MCF 10A (cell line): ENCODE results near the gene PIP4K2A. TPM values are rescaled to one million over a fixed set of nuclear protein-coding genes. Genes with fewer than 3 reads are reported as not detected.

ENCODE experiments used
- BruUV-seq: library from RNA; stranded (reverse); fragments of 400-500 nt; replicated peaks from 2 replicates; lab custom pipeline; 2021; lab: Mats Ljungman, UMichigan
- CTCF ChIA-PET: fragments of 300-600 bp; sonication (Branson Sonifier 250); formaldehyde crosslinking; extraction: SDS; loops from one replicate; lab custom pipeline; 2021; ENCODE audit warnings: antibody characterized with exemption, inconsistent platforms; lab: Yijun Ruan, JAX
- POLR2A ChIA-PET: fragments of 300-600, 350-650 bp; sonication (Branson Sonifier 250); formaldehyde crosslinking; extraction: SDS; loops from one replicate; lab custom pipeline; 2020; ENCODE audit warnings: antibody characterized with exemption, inconsistent platforms; lab: Yijun Ruan, JAX
- DNase-seq: peaks from one replicate; pipeline ENCODE4 v3.0.0-alpha.2; 2018; ENCODE audit not compliant: unreplicated experiment
- H3K27ac Mint-ChIP-seq: one replicate; pipeline ENCODE4 v1.8.0; 2022; ENCODE audit warnings: mild to moderate bottlenecking, low read depth, mixed read lengths; ENCODE audit not compliant: unreplicated experiment
- H3K27me3 Mint-ChIP-seq: one replicate; pipeline ENCODE4 v1.8.0; 2022; ENCODE audit warnings: mixed read lengths; ENCODE audit not compliant: insufficient read depth, unreplicated experiment
- H3K36me3 Mint-ChIP-seq: one replicate; pipeline ENCODE4 v1.8.0; 2022; ENCODE audit warnings: mild to moderate bottlenecking, moderate library complexity, mixed read lengths; ENCODE audit not compliant: insufficient read depth, unreplicated experiment
- H3K4me1 Mint-ChIP-seq: one replicate; pipeline ENCODE4 v1.8.0; 2022; ENCODE audit warnings: mixed read lengths; ENCODE audit not compliant: insufficient read depth, unreplicated experiment
- H3K4me3 Mint-ChIP-seq: one replicate; pipeline ENCODE4 v1.8.0; 2022; ENCODE audit warnings: mild to moderate bottlenecking, moderate library complexity, mixed read lengths; ENCODE audit not compliant: unreplicated experiment
- H3K9me3 Mint-ChIP-seq: one replicate; pipeline ENCODE4 v1.8.0; 2022; ENCODE audit warnings: mixed read lengths; ENCODE audit not compliant: unreplicated experiment
- intact Hi-C: fragments of 100-400 bp; cut with micrococcal nuclease; formaldehyde crosslinking; loops from 2 replicates; pipeline ENCODE4 v1.14.1; 2022
- total RNA-seq: library from RNA; stranded (reverse); gene quantifications from 2 replicates; pipeline ENCODE4 v1.2.3, GENCODE V29; 2022
- TF ChIP-seq, protein P1 (sequence below): fragments of 200-600 bp; IDR thresholded peaks from one replicate; pipeline ENCODE4 v1.8.0; 2022; ENCODE audit warnings: antibody characterized with exemption, mild to moderate bottlenecking; ENCODE audit not compliant: unreplicated experiment

Gene PIP4K2A
- total RNA-seq, 1 experiment from 2014 or later: 24.2 TPM

DNA sequence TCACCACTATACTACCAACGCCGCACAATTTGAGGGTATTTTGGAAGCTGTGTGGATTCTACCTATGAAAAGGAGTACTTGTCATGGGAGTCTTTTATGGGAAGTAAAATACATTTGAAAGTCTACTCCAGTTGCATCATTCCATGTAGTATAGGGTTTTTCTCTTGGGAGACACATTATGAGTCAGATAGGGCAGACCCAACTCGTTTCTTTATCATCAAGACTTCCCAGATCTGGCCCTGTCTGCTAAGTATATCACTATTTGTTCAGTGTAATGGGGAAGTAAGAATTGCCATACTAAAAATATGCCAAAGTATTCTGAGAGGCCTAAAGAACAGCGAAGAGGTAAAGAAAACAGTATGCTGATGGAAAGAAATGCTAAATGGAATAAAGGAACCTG is 224.9 kb downstream of the PIP4K2A start:
- Mint-ChIP-seq H3K27me3 (no peaks in the 10 kb centered on the region), H3K27ac (no peak overlapping the region), H3K36me3 (no peaks in the 10 kb centered on the region), H3K4me1 (no peaks in the 10 kb centered on the region), H3K4me3 (no peak overlapping the region), H3K9me3 (no peaks in the 10 kb centered on the region)
- BruUV-seq: no TSS peak
- ChIA-PET POLR2A (no interaction called here), CTCF (no interaction called here)
- intact Hi-C loops: no loop called here
- peak; percentile 20 for DNase-seq
- TF ChIP-seq, protein P1, sequence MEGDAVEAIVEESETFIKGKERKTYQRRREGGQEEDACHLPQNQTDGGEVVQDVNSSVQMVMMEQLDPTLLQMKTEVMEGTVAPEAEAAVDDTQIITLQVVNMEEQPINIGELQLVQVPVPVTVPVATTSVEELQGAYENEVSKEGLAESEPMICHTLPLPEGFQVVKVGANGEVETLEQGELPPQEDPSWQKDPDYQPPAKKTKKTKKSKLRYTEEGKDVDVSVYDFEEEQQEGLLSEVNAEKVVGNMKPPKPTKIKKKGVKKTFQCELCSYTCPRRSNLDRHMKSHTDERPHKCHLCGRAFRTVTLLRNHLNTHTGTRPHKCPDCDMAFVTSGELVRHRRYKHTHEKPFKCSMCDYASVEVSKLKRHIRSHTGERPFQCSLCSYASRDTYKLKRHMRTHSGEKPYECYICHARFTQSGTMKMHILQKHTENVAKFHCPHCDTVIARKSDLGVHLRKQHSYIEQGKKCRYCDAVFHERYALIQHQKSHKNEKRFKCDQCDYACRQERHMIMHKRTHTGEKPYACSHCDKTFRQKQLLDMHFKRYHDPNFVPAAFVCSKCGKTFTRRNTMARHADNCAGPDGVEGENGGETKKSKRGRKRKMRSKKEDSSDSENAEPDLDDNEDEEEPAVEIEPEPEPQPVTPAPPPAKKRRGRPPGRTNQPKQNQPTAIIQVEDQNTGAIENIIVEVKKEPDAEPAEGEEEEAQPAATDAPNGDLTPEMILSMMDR: no peak

- POLR2A ChIA-PET: interaction anchor here (0.6 kb wide), 1 partner anchor 18 kb away, joined by 3 read pairs; no protein-coding TSS in a partner anchor
- Mint-ChIP-seq H3K27ac (peak overlapping the region; percentile 21), H3K9me3 (no peaks in the 10 kb centered on the region), H3K4me1 (peaks cover 10% of the 10 kb centered on the region), H3K36me3 (no peaks in the 10 kb centered on the region), H3K27me3 (no peaks in the 10 kb centered on the region), H3K4me3 (no peak overlapping the region)
- no TSS peak for BruUV-seq
- DNase-seq: no peak
- intact Hi-C loops: no loop called here
- CTCF ChIA-PET: interaction anchor here (0.7 kb wide), 1 partner anchor 587 kb away, joined by 3 read pairs; no protein-coding TSS in a partner anchor
- TF ChIP-seq, protein P1: no peak
Measured at GRCh38 chr10:22486431-22486830, 227.9 kb downstream of the PIP4K2A start.

Other genes with a start within 250 kb of the PIP4K2A start
- gene ARMC3, start 213.5 kb upstream of the PIP4K2A start, total RNA-seq: not detected in 2 replicates